ENCODE data around the gene STK24. TPM values are rescaled to one million over a fixed set of nuclear protein-coding genes. Genes with fewer than 3 reads are reported as not detected.

STK24 gene
- polyA plus RNA-seq, 1 of the 3 experiments (the other 2 are of a cell fraction) = 30.5 TPM

GRCh38 chr13:98493042-98493712 lies 83.7 kb downstream of the STK24 start:
- Histone ChIP-seq H3K27me3 (ENCODE audit: insufficient read depth) (no peaks in the 10 kb centered on the region), H3K4me3 (ENCODE audit: low read depth in 2 of 2, low read length in 1 of 2) (no peak overlapping the region), H3K4me1 (ENCODE audit: control insufficient read depth in 1 of 2, insufficient read depth in 2 of 2, low read depth in 1 of 2, low read length in 1 of 2) (peaks cover 4 to 49% of the 10 kb centered on the region in 2 experiments; a peak in 3 of 4 replicates), H3K36me3 (replicated peaks in 1 of 2; ENCODE audit: control insufficient read depth in 1 of 2, insufficient read depth in 2 of 2, low read length in 1 of 2) (peaks cover 0 to 5% of the 10 kb centered on the region in 2 experiments), H3K9ac (no peak overlapping the region), H4K20me1 (ENCODE audit: insufficient read depth) (peaks cover 30% of the 10 kb centered on the region), H3K9me3 (no peaks in the 10 kb centered on the region), H3K4me2 (no peak overlapping the region), H3K27ac (ENCODE audit: low read depth in 2 of 2, low read length in 1 of 2) (no peak overlapping the region), H3K79me2 (ENCODE audit: insufficient read depth) (peaks cover 90% of the 10 kb centered on the region), H3K9me2 (no peaks in the 10 kb centered on the region), H2AFZ (ENCODE audit: low read depth) (no peak overlapping the region), H3F3A (replicated peaks; ENCODE audit: insufficient read depth) (no peaks in the 10 kb centered on the region)
- ChIA-PET POLR2A (no interaction called here), CTCF (interaction anchor here (0.7 kb wide), 1 partner anchor 48 kb away, joined by 3 read pairs; no protein-coding TSS in a partner anchor)
- no peak for TF ChIP-seq TAF1 (IDR thresholded peaks at IDR 0.05; ENCODE audit: borderline replicate concordance, low read depth, low read length)
- no peak for TF ChIP-seq PBX3 (IDR thresholded peaks at IDR 0.05)
- no peak for TF ChIP-seq RAD21 (IDR thresholded peaks at IDR 0.05; ENCODE audit: low read length)
- no peak for TF ChIP-seq USF1 (IDR thresholded peaks at IDR 0.05; ENCODE audit: borderline replicate concordance, low read depth)
- no peak for TF ChIP-seq YY1 (IDR thresholded peaks at IDR 0.05; ENCODE audit: low read depth)
- TF ChIP-seq SIN3A (IDR thresholded peaks at IDR 0.05; ENCODE audit: borderline replicate concordance, low read depth, low read length) = no peak
- TF ChIP-seq ELF1 (IDR thresholded peaks at IDR 0.05) = no peak
- no peak for TF ChIP-seq MEF2A (IDR thresholded peaks at IDR 0.05; ENCODE audit: borderline replicate concordance, low read depth)
- DNase-seq = no peak
- 93% methylated on average over 6 of the region's 6 CpGs for WGBS (ENCODE audit: low lambda C conversion rate)

- H3K27ac ChIP-seq (ENCODE audit: low read depth in 2 of 2, low read length in 1 of 2) = no peak overlapping the region
- H3K79me2 ChIP-seq (ENCODE audit: insufficient read depth) = peaks cover 92% of the 10 kb centered on the region
- H3K9ac ChIP-seq = no peak overlapping the region
- 94% methylated on average over 6 of the region's 6 CpGs for WGBS (ENCODE audit: low lambda C conversion rate)
- H2AFZ ChIP-seq (ENCODE audit: low read depth) = no peak overlapping the region
- no peak for DNase-seq
- peaks cover 6 to 49% of the 10 kb centered on the region in 2 experiments; a peak in 3 of 4 replicates for H3K4me1 ChIP-seq (ENCODE audit: control insufficient read depth in 1 of 2, insufficient read depth in 2 of 2, low read depth in 1 of 2, low read length in 1 of 2)
- no peaks in the 10 kb centered on the region for H3K9me3 ChIP-seq
- ChIA-PET CTCF (interaction anchor here (0.7 to 3.5 kb wide), 2 partner anchors 47 to 161 kb away, joined by 3 to 15 read pairs; no protein-coding TSS in a partner anchor), POLR2A (no interaction called here)
- peaks cover 30% of the 10 kb centered on the region for H4K20me1 ChIP-seq (ENCODE audit: insufficient read depth)
- no peaks in the 10 kb centered on the region for H3K9me2 ChIP-seq
- H3K4me2 ChIP-seq = no peak overlapping the region
- no peaks in the 10 kb centered on the region for H3K36me3 ChIP-seq (replicated peaks in 1 of 2; ENCODE audit: control insufficient read depth in 1 of 2, insufficient read depth in 2 of 2, low read length in 1 of 2)
- no peaks in the 10 kb centered on the region for H3K27me3 ChIP-seq (ENCODE audit: insufficient read depth)
- H3K4me3 ChIP-seq (ENCODE audit: low read depth in 2 of 2, low read length in 1 of 2) = no peak overlapping the region
- no peaks in the 10 kb centered on the region for H3F3A ChIP-seq (replicated peaks; ENCODE audit: insufficient read depth)
- TF ChIP-seq ELF1 (IDR thresholded peaks at IDR 0.05) (no peak), JUND (IDR thresholded peaks at IDR 0.05) (no peak), FOXM1 (IDR thresholded peaks at IDR 0.05; ENCODE audit: low read depth) (no peak), CHD2 (IDR thresholded peaks at IDR 0.05; ENCODE audit: low read length, partially characterized antibody) (no peak), USF2 (IDR thresholded peaks at IDR 0.05; ENCODE audit: borderline replicate concordance, low read depth, low read length) (no peak), NRF1 (IDR thresholded peaks at IDR 0.05; ENCODE audit: low read depth, low read length) (no peak), MXI1 (IDR thresholded peaks at IDR 0.05; ENCODE audit: low read depth, low read length) (no peak), GABPA (IDR thresholded peaks at IDR 0.05; ENCODE audit: low read depth) (no peak), MAX (IDR thresholded peaks at IDR 0.05; ENCODE audit: low read depth) (no peak), FOXJ3 (CRISPR knock-in tag; IDR thresholded peaks at IDR 0.05) (no peak), PBX3 (IDR thresholded peaks at IDR 0.05) (no peak), SIN3A (IDR thresholded peaks at IDR 0.05; ENCODE audit: borderline replicate concordance, low read depth, low read length) (no peak), ZBTB33 (IDR thresholded peaks at IDR 0.05; ENCODE audit: borderline replicate concordance, low read depth) (no peak), MEF2A (IDR thresholded peaks at IDR 0.05; ENCODE audit: borderline replicate concordance, low read depth) (no peak), TCF12 (IDR thresholded peaks at IDR 0.05) (no peak), GATA2 (CRISPR knock-in tag; IDR thresholded peaks at IDR 0.05) (no peak)
Observed at GRCh38 chr13:98492335-98493041, 84.4 kb downstream of the STK24 start.
